ENCODE data around the gene YTHDC2.

Gene YTHDC2

GRCh38 chr5:113508756-113509155 lies 4.7 kb upstream of the YTHDC2 start:
- no peak for DNase-seq (ENCODE audit: low read depth, low spot score)
- Histone ChIP-seq H3K4me3 (no peak overlapping the region), H3K27ac (no peak overlapping the region), H3K36me3 (ENCODE audit: insufficient read depth, low read length) (no peaks in the 10 kb centered on the region), H3K9ac (ENCODE audit: insufficient read length) (no peak overlapping the region), H3K9me3 (ENCODE audit: low read depth, low read length) (no peaks in the 10 kb centered on the region)
- TF ChIP-seq EZH2 (IDR thresholded peaks at IDR 0.05) (no peak), FOXP2 (optimal IDR thresholded peaks at IDR 0.05; ENCODE audit: control extremely low read depth, extremely low read length, insufficient read depth) (no peak), POLR2AphosphoS5 (IDR thresholded peaks at IDR 0.05; ENCODE audit: borderline replicate concordance, low read depth, low read length) (no peak)

DNA sequence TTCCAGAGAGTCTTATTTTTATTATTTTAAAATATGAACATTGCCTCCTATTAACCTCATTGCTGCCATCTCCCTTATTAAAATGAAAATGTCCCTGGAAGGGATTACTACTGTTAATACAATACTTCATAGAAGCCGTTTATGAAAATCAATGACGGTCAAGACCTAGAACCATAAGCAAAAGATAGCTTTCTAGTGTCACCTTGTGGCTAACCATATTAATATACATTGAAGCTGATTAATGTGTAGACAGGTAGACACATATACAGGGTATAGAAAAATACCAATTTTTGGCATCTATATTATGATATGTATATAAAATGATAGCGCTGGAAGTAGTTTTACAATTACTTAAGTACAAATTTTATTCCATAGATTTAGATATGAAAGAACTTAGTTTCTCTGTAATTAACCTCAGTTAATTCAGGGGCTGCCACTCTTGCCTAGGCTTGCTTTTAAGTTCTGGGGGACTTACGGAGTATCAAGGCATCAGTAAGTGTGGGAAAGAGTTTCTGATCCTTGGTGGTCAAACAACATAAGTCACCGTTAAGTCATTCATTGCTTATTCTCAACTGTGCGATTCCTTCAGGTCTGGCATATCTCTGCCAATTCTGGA lies 2.5 kb upstream of the YTHDC2 start:
- TF ChIP-seq POLR2AphosphoS5 (IDR thresholded peaks at IDR 0.05; ENCODE audit: borderline replicate concordance, low read depth, low read length) = no peak
- no peak for TF ChIP-seq EZH2 (IDR thresholded peaks at IDR 0.05)
- no peak for TF ChIP-seq FOXP2 (optimal IDR thresholded peaks at IDR 0.05; ENCODE audit: control extremely low read depth, extremely low read length, insufficient read depth)
- Histone ChIP-seq H3K36me3 (ENCODE audit: insufficient read depth, low read length) (peaks cover 6% of the 10 kb centered on the region), H3K9me3 (ENCODE audit: low read depth, low read length) (no peaks in the 10 kb centered on the region), H3K4me3 (no peak overlapping the region), H3K27ac (no peak overlapping the region), H3K9ac (ENCODE audit: insufficient read length) (no peak overlapping the region)
- DNase-seq (ENCODE audit: low read depth, low spot score) = no peak

DNA sequence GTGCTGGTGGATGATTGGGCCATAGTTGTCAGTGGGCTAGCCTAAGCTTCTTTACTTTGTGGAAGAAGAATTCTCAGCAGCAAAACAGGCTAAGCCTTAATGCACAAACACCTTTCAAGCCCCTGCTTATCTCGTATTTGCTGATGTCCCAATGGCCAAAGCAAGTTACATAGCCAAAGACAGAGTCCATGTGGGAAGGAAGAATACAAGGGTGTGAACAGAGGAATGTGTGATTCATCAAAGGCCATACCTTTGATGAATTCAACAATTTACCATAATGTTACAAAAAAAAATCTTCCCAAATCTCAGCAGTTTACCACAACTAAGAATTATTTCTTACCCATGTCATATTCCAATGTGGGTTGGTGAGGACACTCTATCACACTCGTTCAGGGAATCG lies 1.2 kb upstream of the YTHDC2 start:
- H3K9ac ChIP-seq (ENCODE audit: insufficient read length) = no peak overlapping the region
- no peak overlapping the region for H3K4me3 ChIP-seq
- TF ChIP-seq EZH2 (IDR thresholded peaks at IDR 0.05) = no peak
- no peak for TF ChIP-seq POLR2AphosphoS5 (IDR thresholded peaks at IDR 0.05; ENCODE audit: borderline replicate concordance, low read depth, low read length)
- no peak for TF ChIP-seq FOXP2 (optimal IDR thresholded peaks at IDR 0.05; ENCODE audit: control extremely low read depth, extremely low read length, insufficient read depth)
- no peaks in the 10 kb centered on the region for H3K9me3 ChIP-seq (ENCODE audit: low read depth, low read length)
- DNase-seq (ENCODE audit: low read depth, low spot score) = no peak
- no peak overlapping the region for H3K27ac ChIP-seq
- H3K36me3 ChIP-seq (ENCODE audit: insufficient read depth, low read length) = peaks cover 18% of the 10 kb centered on the region

DNA sequence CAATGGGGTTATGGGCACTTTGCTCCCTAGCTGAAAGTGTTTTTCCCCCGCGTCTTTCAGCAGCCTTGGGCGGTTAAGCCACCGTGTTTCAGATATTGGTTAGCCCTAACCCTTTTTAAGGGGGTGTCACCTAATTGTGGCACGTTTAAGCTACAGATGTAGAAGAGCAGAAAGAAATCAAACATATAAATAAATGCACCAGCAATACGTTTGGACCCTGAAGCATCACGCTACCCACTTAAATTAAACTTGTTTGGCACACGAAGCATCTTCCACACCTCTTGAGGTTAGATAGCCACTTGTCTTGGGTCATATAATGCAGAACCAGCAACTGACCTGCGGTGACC lies 768 bp downstream of the YTHDC2 start:
- DNase-seq (ENCODE audit: low read depth, low spot score) = no peak
- Histone ChIP-seq H3K4me3 (peak overlapping the region; percentile 95), H3K9me3 (ENCODE audit: low read depth, low read length) (no peaks in the 10 kb centered on the region), H3K36me3 (ENCODE audit: insufficient read depth, low read length) (peaks cover 35% of the 10 kb centered on the region), H3K27ac (no peak overlapping the region), H3K9ac (ENCODE audit: insufficient read length) (peak overlapping the region; percentile 97)
- TF ChIP-seq POLR2AphosphoS5 (IDR thresholded peaks at IDR 0.05; ENCODE audit: borderline replicate concordance, low read depth, low read length) = no peak
- TF ChIP-seq EZH2 (IDR thresholded peaks at IDR 0.05) = no peak
- TF ChIP-seq FOXP2 (optimal IDR thresholded peaks at IDR 0.05; ENCODE audit: control extremely low read depth, extremely low read length, insufficient read depth) = no peak

- no peak overlapping the region for H3K27ac ChIP-seq
- H3K36me3 ChIP-seq (ENCODE audit: insufficient read depth, low read length) = peaks cover 52% of the 10 kb centered on the region
- no peak overlapping the region for H3K4me3 ChIP-seq
- no peaks in the 10 kb centered on the region for H3K9me3 ChIP-seq (ENCODE audit: low read depth, low read length)
- no peak overlapping the region for H3K9ac ChIP-seq (ENCODE audit: insufficient read length)
- no peak for DNase-seq (ENCODE audit: low read depth, low spot score)
- TF ChIP-seq EZH2 (IDR thresholded peaks at IDR 0.05) (no peak), FOXP2 (optimal IDR thresholded peaks at IDR 0.05; ENCODE audit: control extremely low read depth, extremely low read length, insufficient read depth) (no peak), POLR2AphosphoS5 (IDR thresholded peaks at IDR 0.05; ENCODE audit: borderline replicate concordance, low read depth, low read length) (no peak)
These were observed 5.4 kb downstream of the YTHDC2 start for GRCh38 chr5:113518884-113519283.

DNA sequence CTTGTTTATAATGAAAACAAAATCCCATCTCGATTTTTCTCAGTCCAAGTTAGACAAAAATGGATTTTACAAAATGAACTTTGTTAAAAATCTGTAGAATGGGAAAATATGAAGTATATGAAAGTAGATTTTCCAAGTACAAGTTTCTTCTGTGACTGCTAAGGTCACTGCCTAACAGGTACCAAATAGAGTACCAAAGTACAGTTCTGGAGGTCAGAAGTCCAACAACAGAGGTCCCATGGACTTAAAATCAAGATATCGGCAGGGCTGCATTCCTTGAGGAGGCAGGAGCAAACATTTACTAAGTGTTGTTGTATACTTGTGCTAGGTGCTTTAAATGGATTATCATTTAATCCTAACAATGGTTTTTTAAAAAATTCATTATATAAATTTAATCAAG lies 5.9 kb downstream of the YTHDC2 start:
- TF ChIP-seq EZH2 (IDR thresholded peaks at IDR 0.05) (no peak), FOXP2 (optimal IDR thresholded peaks at IDR 0.05; ENCODE audit: control extremely low read depth, extremely low read length, insufficient read depth) (no peak), POLR2AphosphoS5 (IDR thresholded peaks at IDR 0.05; ENCODE audit: borderline replicate concordance, low read depth, low read length) (no peak)
- Histone ChIP-seq H3K36me3 (ENCODE audit: insufficient read depth, low read length) (peaks cover 52% of the 10 kb centered on the region), H3K9ac (ENCODE audit: insufficient read length) (no peak overlapping the region), H3K27ac (no peak overlapping the region), H3K4me3 (no peak overlapping the region), H3K9me3 (ENCODE audit: low read depth, low read length) (no peaks in the 10 kb centered on the region)
- DNase-seq (ENCODE audit: low read depth, low spot score) = no peak

DNA sequence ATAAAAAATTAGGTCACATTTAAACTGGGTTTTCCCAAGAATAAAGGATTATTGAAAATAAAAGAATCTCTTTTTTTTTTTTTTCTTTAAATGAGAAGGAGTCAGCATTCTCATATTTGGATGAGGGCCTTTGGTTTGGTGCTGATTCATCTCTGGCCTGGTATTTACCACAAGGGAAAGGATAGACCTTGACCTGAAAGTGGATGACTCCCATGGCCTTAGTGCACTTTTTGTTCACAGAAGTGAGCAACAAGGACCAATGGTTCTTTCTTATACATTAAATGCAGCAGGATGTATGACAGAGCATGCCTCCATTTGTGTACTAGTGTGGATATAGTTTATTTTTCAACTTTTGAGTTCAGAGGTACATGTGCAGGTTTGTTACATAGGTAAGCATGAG lies 6.9 kb downstream of the YTHDC2 start:
- no peak for DNase-seq (ENCODE audit: low read depth, low spot score)
- Histone ChIP-seq H3K9ac (ENCODE audit: insufficient read length) (no peak overlapping the region), H3K27ac (no peak overlapping the region), H3K9me3 (ENCODE audit: low read depth, low read length) (no peaks in the 10 kb centered on the region), H3K4me3 (no peak overlapping the region), H3K36me3 (ENCODE audit: insufficient read depth, low read length) (peaks cover 58% of the 10 kb centered on the region)
- TF ChIP-seq EZH2 (IDR thresholded peaks at IDR 0.05) = no peak
- TF ChIP-seq FOXP2 (optimal IDR thresholded peaks at IDR 0.05; ENCODE audit: control extremely low read depth, extremely low read length, insufficient read depth) = no peak
- no peak for TF ChIP-seq POLR2AphosphoS5 (IDR thresholded peaks at IDR 0.05; ENCODE audit: borderline replicate concordance, low read depth, low read length)

GRCh38 chr5:113520899-113521298 lies 7.4 kb downstream of the YTHDC2 start:
- Histone ChIP-seq H3K4me3 (no peak overlapping the region), H3K27ac (no peak overlapping the region), H3K36me3 (ENCODE audit: insufficient read depth, low read length) (peaks cover 57% of the 10 kb centered on the region), H3K9me3 (ENCODE audit: low read depth, low read length) (no peaks in the 10 kb centered on the region), H3K9ac (ENCODE audit: insufficient read length) (no peak overlapping the region)
- no peak for TF ChIP-seq FOXP2 (optimal IDR thresholded peaks at IDR 0.05; ENCODE audit: control extremely low read depth, extremely low read length, insufficient read depth)
- TF ChIP-seq POLR2AphosphoS5 (IDR thresholded peaks at IDR 0.05; ENCODE audit: borderline replicate concordance, low read depth, low read length) = no peak
- no peak for TF ChIP-seq EZH2 (IDR thresholded peaks at IDR 0.05)
- no peak for DNase-seq (ENCODE audit: low read depth, low spot score)

DNA sequence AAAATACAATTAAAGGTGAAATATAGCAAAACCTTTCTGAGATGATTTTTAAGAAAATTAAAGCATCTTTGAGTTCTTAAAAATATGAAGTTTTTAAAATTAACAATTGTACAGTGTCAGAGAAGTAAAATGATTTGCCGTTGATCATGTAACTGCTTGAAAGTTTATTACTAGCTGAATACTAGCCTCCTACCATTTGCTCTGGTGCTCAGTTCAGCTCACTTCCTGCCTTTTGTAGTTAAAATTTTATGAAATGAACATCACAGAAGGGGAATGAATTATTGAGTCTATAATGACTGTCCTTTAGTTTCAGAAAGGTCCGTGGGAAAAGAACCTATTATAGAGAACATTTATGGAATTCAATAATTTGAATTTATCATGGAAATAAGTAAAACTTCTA lies 9.7 kb downstream of the YTHDC2 start:
- Histone ChIP-seq H3K27ac (no peak overlapping the region), H3K9ac (ENCODE audit: insufficient read length) (no peak overlapping the region), H3K36me3 (ENCODE audit: insufficient read depth, low read length) (peaks cover 47% of the 10 kb centered on the region), H3K4me3 (no peak overlapping the region), H3K9me3 (ENCODE audit: low read depth, low read length) (no peaks in the 10 kb centered on the region)
- no peak for DNase-seq (ENCODE audit: low read depth, low spot score)
- TF ChIP-seq POLR2AphosphoS5 (IDR thresholded peaks at IDR 0.05; ENCODE audit: borderline replicate concordance, low read depth, low read length) = no peak
- no peak for TF ChIP-seq FOXP2 (optimal IDR thresholded peaks at IDR 0.05; ENCODE audit: control extremely low read depth, extremely low read length, insufficient read depth)
- TF ChIP-seq EZH2 (IDR thresholded peaks at IDR 0.05) = no peak
